ENCODE results near the gene DENND2D. TPM values are rescaled to one million over a fixed set of nuclear protein-coding genes. Genes with fewer than 3 reads are reported as not detected.

The DENND2D gene
- total and polyA plus RNA-seq, 10 of the 15 experiments (the other 5 are each of a cell fraction or from before 2014, with no cell fraction given) = 149 to 375 (median 172) TPM

GRCh38 chr1:111219557-111220286 is 19.3 kb upstream of the DENND2D start (continued):
- no peak for TF ChIP-seq E4F1 (IDR thresholded peaks at IDR 0.05; ENCODE audit: borderline replicate concordance, partially characterized antibody)
- no peak for TF ChIP-seq SUZ12 (IDR thresholded peaks at IDR 0.05; ENCODE audit: unreplicated experiment)
- no peak for TF ChIP-seq SRF (IDR thresholded peaks at IDR 0.05; ENCODE audit: low read depth in 2 of 2, low read length in 2 of 2)
- TF ChIP-seq POLR2A (IDR thresholded peaks at IDR 0.05; ENCODE audit: low read depth, low read length) = peak; percentile 78
- TF ChIP-seq MTA2 (IDR thresholded peaks at IDR 0.05; ENCODE audit: low read depth) = no peak
- no peak; the same call in 1 of the 2 replicates for TF ChIP-seq REST (IDR thresholded peaks at IDR 0.05; ENCODE audit: low read depth, low read length)
- TF ChIP-seq PAX8 (IDR thresholded peaks at IDR 0.05) = no peak
- TF ChIP-seq CBX3 (IDR thresholded peaks at IDR 0.05; ENCODE audit: borderline replicate concordance, low read depth) = no peak
- no peak; the same call in 1 of the 2 replicates for TF ChIP-seq BRCA1 (IDR thresholded peaks at IDR 0.05; ENCODE audit: low read depth, low read length)
- 0 out of 2 replicates have a peak, but pooled peaks have one; percentile 6 for TF ChIP-seq MAX (IDR thresholded peaks at IDR 0.05; ENCODE audit: low read depth, low read length)
- TF ChIP-seq DPF2 (IDR thresholded peaks at IDR 0.05) = no peak
- TF ChIP-seq MYB (IDR thresholded peaks at IDR 0.05; ENCODE audit: borderline replicate concordance, low read depth, low read length) = peak; percentile 12; the same call in 1 of the 2 replicates
- no peak for TF ChIP-seq CBX5 (IDR thresholded peaks at IDR 0.05; ENCODE audit: low read depth)
- peak; percentile 95 for TF ChIP-seq POU2F2 (IDR thresholded peaks at IDR 0.05; ENCODE audit: borderline replicate concordance, low read depth, low read length)
- TF ChIP-seq TBL1XR1 (IDR thresholded peaks at IDR 0.05; ENCODE audit: low read depth, low read length) = peak; percentile 89; the same call in 1 of the 2 replicates
- TF ChIP-seq NFYA (IDR thresholded peaks at IDR 0.05; ENCODE audit: borderline replicate concordance, low read depth, low read length) = no peak
- TF ChIP-seq E2F8 (IDR thresholded peaks at IDR 0.05; ENCODE audit: low read depth, partially characterized antibody) = no peak
- no peak for TF ChIP-seq ZNF622 (IDR thresholded peaks at IDR 0.05)
- no peak for TF ChIP-seq HDAC6 (IDR thresholded peaks at IDR 0.05; ENCODE audit: unreplicated experiment)
- TF ChIP-seq SREBF1 (IDR thresholded peaks at IDR 0.05; ENCODE audit: low read length) = no peak
- peak; percentile 32 for TF ChIP-seq ZNF207 (IDR thresholded peaks at IDR 0.05; ENCODE audit: borderline replicate concordance)
- TF ChIP-seq NR2F1 (conservative IDR thresholded peaks at IDR 0.05) = no peak
- peak; percentile 73 for TF ChIP-seq SP1 (IDR thresholded peaks at IDR 0.05; ENCODE audit: low read depth, low read length)
